Measurements from ENCODE around the gene GRAMD2B.
"Not testable (repeated sequence)": the region's sequence is repeated elsewhere in the genome, so short reads cannot be mapped to it uniquely, and the experiment has no call there.

GRAMD2B gene

GRCh38 chr5:126410623-126411022, 12.6 kb upstream of the GRAMD2B start:
- no peak for DNase-seq (ENCODE audit: low read depth)

- no peak for DNase-seq (ENCODE audit: low read depth)
These were observed 9.4 kb upstream of the GRAMD2B start for GRCh38 chr5:126413856-126414255.

GRCh38 chr5:126414874-126415502, 8.2 kb upstream of the GRAMD2B start:
- DNase-seq (ENCODE audit: low read depth) = no peak

- no peak for DNase-seq (ENCODE audit: low read depth)
These were observed 7.4 kb upstream of the GRAMD2B start for GRCh38 chr5:126415789-126416188.

GRCh38 chr5:126416266-126416925, 6.8 kb upstream of the GRAMD2B start:
- DNase-seq (ENCODE audit: low read depth) = no peak

DNA sequence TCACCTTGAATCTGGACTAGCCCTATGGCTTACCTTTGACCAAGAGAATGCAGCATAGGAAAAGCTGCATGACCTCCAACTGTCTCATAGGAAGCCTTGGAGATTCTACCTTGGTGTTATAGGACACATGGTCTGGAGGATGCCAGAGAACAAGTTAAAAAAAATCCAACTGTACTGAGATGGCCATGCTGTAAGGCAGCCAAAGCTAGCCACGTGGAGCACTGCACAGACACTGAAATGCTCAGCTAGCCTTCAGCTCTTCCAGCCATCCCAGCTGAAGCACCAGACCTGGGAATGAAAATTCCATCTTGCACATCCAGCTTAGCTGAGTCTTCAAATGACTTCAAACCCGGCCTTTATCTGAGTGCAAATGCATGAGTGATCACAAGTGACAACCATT, 6.0 kb upstream of the GRAMD2B start:
- no peak for DNase-seq (ENCODE audit: low read depth)

- no peak for DNase-seq (ENCODE audit: low read depth)
These were observed 4.1 kb upstream of the GRAMD2B start for GRCh38 chr5:126419102-126419501.

DNA sequence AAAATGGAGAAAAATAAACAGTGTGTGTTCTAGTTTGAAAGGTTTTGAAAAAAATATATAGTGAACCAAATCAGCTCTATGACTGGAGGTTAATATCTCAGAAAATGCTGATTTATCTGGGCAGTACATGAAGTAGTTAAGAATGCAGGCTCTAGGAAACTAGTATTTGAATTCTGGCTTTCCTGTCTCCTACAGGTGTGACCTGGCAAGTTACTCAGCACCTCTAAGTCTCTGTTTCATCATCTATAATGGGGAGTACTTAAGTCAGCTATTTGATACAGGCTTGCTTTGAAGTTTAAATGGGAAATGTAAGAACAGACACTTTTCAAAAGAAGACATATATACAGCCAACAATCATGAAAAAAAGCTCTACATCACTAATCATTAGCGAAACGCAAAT, 5.2 kb downstream of the GRAMD2B start:
- no peak for DNase-seq (ENCODE audit: low read depth)

DNA sequence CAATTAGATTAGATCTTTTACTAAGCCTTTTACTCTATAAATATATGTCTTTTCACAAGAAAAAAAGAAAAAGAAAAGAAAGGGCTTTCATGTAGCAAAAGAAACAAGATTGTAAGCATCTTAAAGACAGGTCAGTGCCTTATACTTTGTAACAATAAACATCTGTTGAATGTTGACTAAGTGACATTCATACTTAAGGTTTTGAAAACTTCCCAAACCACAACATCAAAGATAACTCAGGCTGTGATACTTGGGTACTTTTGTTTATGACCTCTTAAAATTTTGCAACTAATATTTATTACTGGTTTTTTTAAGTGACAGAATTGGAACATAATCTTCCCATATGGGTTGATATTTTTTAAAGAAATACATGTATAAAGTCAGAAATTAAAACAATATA, 7.4 kb downstream of the GRAMD2B start:
- DNase-seq (ENCODE audit: low read depth) = no peak

GRCh38 chr5:126433701-126434100, 10.5 kb downstream of the GRAMD2B start:
- no peak for DNase-seq (ENCODE audit: low read depth)

- DNase-seq (ENCODE audit: low read depth) = no peak
These were observed 12.1 kb downstream of the GRAMD2B start for GRCh38 chr5:126435261-126435660.

GRCh38 chr5:126435714-126436113, 12.5 kb downstream of the GRAMD2B start:
- DNase-seq (ENCODE audit: low read depth) = no peak

DNA sequence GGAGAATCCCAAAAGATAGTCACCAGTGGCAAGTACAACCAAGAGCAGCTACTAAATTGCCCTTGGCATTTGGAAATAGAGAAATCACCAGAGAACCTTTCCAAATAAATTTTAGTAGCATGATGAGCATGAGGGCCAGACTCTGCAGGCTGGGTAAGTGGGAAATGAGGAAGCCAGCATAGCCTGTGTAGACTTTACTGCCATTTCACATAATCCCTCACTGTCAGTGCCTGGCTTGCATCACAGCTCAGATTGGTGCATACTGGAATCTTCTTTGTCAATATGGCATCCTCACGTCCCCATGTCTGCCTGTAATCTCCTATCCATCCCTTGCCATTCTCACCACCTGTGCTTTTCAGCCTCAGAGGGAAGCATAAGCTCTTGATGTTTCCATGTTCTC, 14.5 kb downstream of the GRAMD2B start:
- no peak for DNase-seq (ENCODE audit: low read depth)

DNA sequence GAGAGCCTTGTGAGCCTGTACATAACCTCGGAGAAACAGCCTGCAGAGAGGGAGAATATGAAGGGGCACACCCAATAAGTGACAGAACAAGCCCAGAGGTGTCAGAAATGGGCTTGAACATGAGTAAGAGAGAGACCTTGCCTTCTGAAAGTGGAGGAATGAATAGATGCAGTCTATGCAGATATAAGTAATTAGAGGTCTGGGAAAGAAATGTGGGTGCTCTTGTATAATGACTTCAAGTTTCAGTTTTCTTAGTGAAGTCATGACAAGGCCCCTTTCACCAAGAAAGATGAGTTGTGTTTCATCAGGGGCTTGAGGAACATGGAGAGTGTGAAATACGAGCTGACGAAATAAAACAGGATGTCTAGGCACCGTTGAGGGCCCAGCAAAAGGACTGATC, 15.1 kb downstream of the GRAMD2B start:
- DNase-seq (ENCODE audit: low read depth) = no peak

- no peak for DNase-seq (ENCODE audit: low read depth)
These were observed 15.7 kb downstream of the GRAMD2B start for GRCh38 chr5:126438868-126439267.

- not testable (repeated sequence) for DNase-seq (ENCODE audit: low read depth)
These were observed 16.5 kb downstream of the GRAMD2B start for GRCh38 chr5:126439724-126440123.

GRCh38 chr5:126441230-126441629, 18.0 kb downstream of the GRAMD2B start:
- no peak for DNase-seq (ENCODE audit: low read depth)

- DNase-seq (ENCODE audit: low read depth) = no peak
These were observed 20.2 kb downstream of the GRAMD2B start for GRCh38 chr5:126443374-126443851.

DNA sequence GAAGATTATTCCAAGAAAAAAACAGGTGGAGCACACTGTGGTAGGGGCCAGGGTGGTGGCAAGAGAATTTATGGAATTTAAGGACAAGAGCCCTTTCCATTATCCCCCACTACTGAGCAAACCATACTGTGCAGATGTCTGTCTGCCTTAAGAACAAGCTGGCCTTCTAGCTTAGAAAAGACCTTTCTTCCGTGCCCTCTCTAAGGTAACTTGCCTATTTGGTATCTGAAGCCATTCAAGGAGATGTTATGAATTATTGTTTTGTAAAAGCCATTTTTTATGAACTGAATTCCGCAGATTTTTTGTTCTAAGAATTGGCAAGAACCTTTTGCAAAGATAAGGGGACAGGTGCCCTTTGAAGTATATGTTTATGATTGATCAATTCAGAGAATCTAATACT, 20.9 kb downstream of the GRAMD2B start:
- no peak for DNase-seq (ENCODE audit: low read depth)

- no peak for DNase-seq (ENCODE audit: low read depth)
These were observed 22.4 kb downstream of the GRAMD2B start for GRCh38 chr5:126445502-126446174.

GRCh38 chr5:126446498-126447224, 23.5 kb downstream of the GRAMD2B start:
- DNase-seq (ENCODE audit: low read depth) = peak; percentile 50

DNA sequence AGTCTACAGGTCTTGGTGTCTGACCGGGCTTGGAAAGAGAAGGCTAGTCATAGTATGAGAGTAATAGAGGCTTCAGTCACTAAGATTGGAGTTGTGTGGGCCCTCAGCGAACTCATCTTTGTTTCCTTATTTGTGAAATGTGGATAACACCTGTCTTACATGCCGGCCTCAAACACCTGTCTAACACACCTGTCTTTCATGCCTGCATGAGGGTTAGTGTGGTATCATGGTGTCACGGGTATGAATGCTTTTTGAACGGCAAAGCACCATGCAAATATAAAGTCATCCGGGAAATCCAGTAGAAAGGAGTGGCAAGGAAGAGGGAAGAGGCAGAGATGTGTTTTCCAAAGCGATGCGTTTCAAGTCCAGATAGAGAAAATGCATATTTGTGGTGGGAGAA, 25.5 kb downstream of the GRAMD2B start:
- no peak for DNase-seq (ENCODE audit: low read depth)
